ENCODE data around the gene ARSG. TPM values are rescaled to one million over a fixed set of nuclear protein-coding genes. Genes with fewer than 3 reads are reported as not detected.

Gene ARSG
- total RNA-seq, 1 experiment from 2014 or later, result 6.1 TPM

DNA sequence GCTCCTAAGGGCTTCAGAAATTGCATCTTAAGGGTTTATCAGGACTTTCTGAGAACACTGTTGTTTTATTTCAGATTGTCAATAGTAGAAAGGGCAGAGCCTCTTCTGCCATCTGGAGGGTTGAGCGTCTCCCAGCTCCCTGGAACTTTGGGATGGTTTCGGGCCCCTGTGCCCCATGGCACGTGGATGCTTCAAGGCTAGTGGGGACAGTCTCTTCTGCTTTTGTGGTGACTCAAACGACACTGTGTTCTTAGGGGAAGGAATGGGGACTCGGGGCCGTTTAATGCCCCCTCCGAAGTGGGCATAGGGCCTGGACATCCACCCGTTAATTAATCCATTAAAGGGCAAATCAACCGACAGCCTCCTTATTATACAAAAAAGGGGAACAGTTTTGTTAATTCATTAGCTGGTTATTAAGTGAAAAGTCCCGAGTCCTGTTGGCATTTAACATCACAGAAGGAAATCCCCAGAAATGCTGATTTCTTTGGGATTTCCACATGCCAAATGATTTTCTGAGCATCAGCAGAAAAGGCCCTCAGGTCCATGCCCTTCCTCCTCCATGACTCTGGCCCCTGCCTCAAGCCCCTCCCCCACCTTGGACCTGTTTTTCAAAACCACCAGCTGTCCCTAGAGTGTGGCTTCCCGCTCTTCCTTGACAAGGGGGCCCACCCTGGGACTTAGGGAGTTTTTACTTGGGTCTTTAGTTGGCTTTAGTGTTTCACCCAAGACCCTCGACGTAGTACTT lies 68.7 kb downstream of the ARSG start:
- TF ChIP-seq, protein P1, sequence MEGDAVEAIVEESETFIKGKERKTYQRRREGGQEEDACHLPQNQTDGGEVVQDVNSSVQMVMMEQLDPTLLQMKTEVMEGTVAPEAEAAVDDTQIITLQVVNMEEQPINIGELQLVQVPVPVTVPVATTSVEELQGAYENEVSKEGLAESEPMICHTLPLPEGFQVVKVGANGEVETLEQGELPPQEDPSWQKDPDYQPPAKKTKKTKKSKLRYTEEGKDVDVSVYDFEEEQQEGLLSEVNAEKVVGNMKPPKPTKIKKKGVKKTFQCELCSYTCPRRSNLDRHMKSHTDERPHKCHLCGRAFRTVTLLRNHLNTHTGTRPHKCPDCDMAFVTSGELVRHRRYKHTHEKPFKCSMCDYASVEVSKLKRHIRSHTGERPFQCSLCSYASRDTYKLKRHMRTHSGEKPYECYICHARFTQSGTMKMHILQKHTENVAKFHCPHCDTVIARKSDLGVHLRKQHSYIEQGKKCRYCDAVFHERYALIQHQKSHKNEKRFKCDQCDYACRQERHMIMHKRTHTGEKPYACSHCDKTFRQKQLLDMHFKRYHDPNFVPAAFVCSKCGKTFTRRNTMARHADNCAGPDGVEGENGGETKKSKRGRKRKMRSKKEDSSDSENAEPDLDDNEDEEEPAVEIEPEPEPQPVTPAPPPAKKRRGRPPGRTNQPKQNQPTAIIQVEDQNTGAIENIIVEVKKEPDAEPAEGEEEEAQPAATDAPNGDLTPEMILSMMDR (IDR thresholded peaks at IDR 0.05; ENCODE audit: insufficient read depth in 1 of 2, low read depth in 1 of 2, low read length in 1 of 2, severe bottlenecking in 1 of 2, unreplicated experiment in 1 of 2), result no peak
- no TSS peak for BruUV-seq (replicated peaks)
- ChIA-PET CTCF (interaction anchor here (0.5 to 0.6 kb wide), 3 partner anchors 23 to 135 kb away, joined by 3 to 4 read pairs (median 3); no protein-coding TSS in a partner anchor), POLR2A (no interaction called here)
- Mint-ChIP-seq H3K27me3 (ENCODE audit: insufficient read depth, unreplicated experiment) (no peaks in the 10 kb centered on the region), H3K9me3 (ENCODE audit: unreplicated experiment) (no peaks in the 10 kb centered on the region), H3K4me3 (ENCODE audit: unreplicated experiment) (no peak overlapping the region), H3K27ac (ENCODE audit: unreplicated experiment) (no peak overlapping the region), H3K4me1 (ENCODE audit: low read depth, unreplicated experiment) (no peaks in the 10 kb centered on the region), H3K36me3 (ENCODE audit: insufficient read depth, unreplicated experiment) (no peaks in the 10 kb centered on the region)
- Histone ChIP-seq H3K4me3 (ENCODE audit: low read depth, low read length) (no peak overlapping the region), H3K36me3 (ENCODE audit: control insufficient read depth, insufficient read depth, low read length) (no peaks in the 10 kb centered on the region), H3K4me1 (no peaks in the 10 kb centered on the region), H3K9me3 (no peaks in the 10 kb centered on the region), H3K27me3 (replicated peaks; ENCODE audit: control insufficient read depth, insufficient read depth, low read length) (no peaks in the 10 kb centered on the region)
- intact Hi-C loops (cut with micrococcal nuclease; ENCODE audit: unreplicated experiment), result no loop called here
- DNase-seq, result no peak

DNA sequence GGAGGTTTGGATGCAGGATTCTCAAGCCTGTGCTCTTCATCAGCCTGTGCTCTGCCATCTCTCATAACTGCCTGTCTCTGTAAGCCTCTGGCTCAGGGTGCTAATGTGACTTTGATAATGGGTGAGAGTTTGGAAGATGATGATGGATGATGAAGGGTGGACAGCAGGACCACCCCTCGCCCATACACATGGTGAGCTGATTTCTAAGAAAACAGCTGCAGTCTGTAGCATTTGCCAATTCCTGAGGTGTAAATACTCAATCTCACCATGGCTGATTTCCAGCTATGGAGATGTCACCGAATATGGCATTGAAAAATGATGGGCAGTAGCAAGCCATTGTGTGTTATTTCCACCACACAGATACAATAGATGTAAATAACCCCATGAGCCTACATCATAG lies 74.2 kb downstream of the ARSG start:
- ChIA-PET CTCF (no interaction called here), POLR2A (no interaction called here)
- no peaks in the 10 kb centered on the region for H3K27me3 Mint-ChIP-seq (ENCODE audit: insufficient read depth, unreplicated experiment)
- H3K9me3 ChIP-seq, result no peaks in the 10 kb centered on the region
- H3K27me3 ChIP-seq (replicated peaks; ENCODE audit: control insufficient read depth, insufficient read depth, low read length), result no peaks in the 10 kb centered on the region
- no peak overlapping the region for H3K4me3 ChIP-seq (ENCODE audit: low read depth, low read length)
- H3K4me3 Mint-ChIP-seq (ENCODE audit: unreplicated experiment), result no peak overlapping the region
- H3K4me1 ChIP-seq, result no peaks in the 10 kb centered on the region
- H3K36me3 ChIP-seq (ENCODE audit: control insufficient read depth, insufficient read depth, low read length), result no peaks in the 10 kb centered on the region
- intact Hi-C loops (cut with micrococcal nuclease; ENCODE audit: unreplicated experiment), result no loop called here
- H3K27ac Mint-ChIP-seq (ENCODE audit: unreplicated experiment), result no peak overlapping the region
- no peaks in the 10 kb centered on the region for H3K4me1 Mint-ChIP-seq (ENCODE audit: low read depth, unreplicated experiment)
- TF ChIP-seq, protein P1 (IDR thresholded peaks at IDR 0.05; ENCODE audit: insufficient read depth in 1 of 2, low read depth in 1 of 2, low read length in 1 of 2, severe bottlenecking in 1 of 2, unreplicated experiment in 1 of 2), result no peak
- DNase-seq, result no peak
- BruUV-seq (replicated peaks), result no TSS peak
- no peaks in the 10 kb centered on the region for H3K9me3 Mint-ChIP-seq (ENCODE audit: unreplicated experiment)
- H3K36me3 Mint-ChIP-seq (ENCODE audit: insufficient read depth, unreplicated experiment), result no peaks in the 10 kb centered on the region

DNA sequence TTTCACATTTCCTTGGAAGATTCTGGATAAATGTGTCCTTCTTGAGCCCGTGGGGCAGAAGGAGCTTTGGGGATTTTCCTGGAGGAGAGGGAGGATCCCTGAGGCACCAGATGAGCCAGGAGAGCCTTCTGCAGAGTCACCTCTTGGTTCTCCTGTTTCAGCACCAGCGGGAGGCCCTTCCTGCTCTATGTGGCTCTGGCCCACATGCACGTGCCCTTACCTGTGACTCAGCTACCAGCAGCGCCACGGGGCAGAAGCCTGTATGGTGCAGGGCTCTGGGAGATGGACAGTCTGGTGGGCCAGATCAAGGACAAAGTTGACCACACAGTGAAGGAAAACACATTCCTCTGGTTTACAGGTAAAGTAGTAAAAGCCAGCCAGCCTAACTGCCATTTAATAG lies 77.1 kb downstream of the ARSG start:
- Histone ChIP-seq H3K27me3 (replicated peaks; ENCODE audit: control insufficient read depth, insufficient read depth, low read length) (no peaks in the 10 kb centered on the region), H3K36me3 (ENCODE audit: control insufficient read depth, insufficient read depth, low read length) (no peaks in the 10 kb centered on the region), H3K4me1 (no peaks in the 10 kb centered on the region), H3K4me3 (ENCODE audit: low read depth, low read length) (no peak overlapping the region), H3K9me3 (no peaks in the 10 kb centered on the region)
- Mint-ChIP-seq H3K9me3 (ENCODE audit: unreplicated experiment) (no peaks in the 10 kb centered on the region), H3K4me1 (ENCODE audit: low read depth, unreplicated experiment) (no peaks in the 10 kb centered on the region), H3K27ac (ENCODE audit: unreplicated experiment) (no peak overlapping the region), H3K27me3 (ENCODE audit: insufficient read depth, unreplicated experiment) (no peaks in the 10 kb centered on the region), H3K4me3 (ENCODE audit: unreplicated experiment) (no peak overlapping the region), H3K36me3 (ENCODE audit: insufficient read depth, unreplicated experiment) (peaks cover 6% of the 10 kb centered on the region)
- TF ChIP-seq, protein P1 (IDR thresholded peaks at IDR 0.05; ENCODE audit: insufficient read depth in 1 of 2, low read depth in 1 of 2, low read length in 1 of 2, severe bottlenecking in 1 of 2, unreplicated experiment in 1 of 2), result no peak
- no peak for DNase-seq
- POLR2A ChIA-PET, result no interaction called here
- CTCF ChIA-PET, result no interaction called here
- intact Hi-C loops (cut with micrococcal nuclease; ENCODE audit: unreplicated experiment), result no loop called here
- no TSS peak for BruUV-seq (replicated peaks)

Measured in Caco-2 (cell line).